Natural killer cell (primary cell): Measurements from ENCODE around the gene ZDHHC11. TPM values are rescaled to one million over a fixed set of nuclear protein-coding genes. Genes with fewer than 3 reads are reported as not detected.

Experiments
- ATAC-seq, 3 donors: fragments of 150-1000 bp in 2 of 3; fragments of 200-7000 bp in 1 of 3; cut with Tn5 transposase; 1 replicate in 1 of 3; 2 replicates in 2 of 3; pipeline ENCODE4 v1.10.0; 2021; ENCODE audit warnings: mild to moderate bottlenecking in 2 of 3, moderate library complexity in 2 of 3
- DNase-seq, 2 donors: peaks; one replicate each; pipeline versions ENCODE4 v3.0.0 to v3.0.0-alpha.2; 2013 to 2021; ENCODE audit warnings: mixed read lengths in 1 of 2
- H3K27ac ChIP-seq: one replicate; pipeline ENCODE4 v1.5.1; 2013; ENCODE audit warnings: mild to moderate bottlenecking, low read length
- H3K27me3 ChIP-seq: one replicate; pipeline ENCODE4 v1.6.1; 2013; ENCODE audit warnings: low read length; ENCODE audit not compliant: control insufficient read depth, insufficient read depth
- H3K36me3 ChIP-seq: one replicate; pipeline ENCODE4 v1.6.1; 2013; ENCODE audit warnings: low read length; ENCODE audit not compliant: control insufficient read depth, insufficient read depth
- H3K4me1 ChIP-seq: one replicate; pipeline ENCODE4 v1.6.1; 2013; ENCODE audit warnings: low read length; ENCODE audit not compliant: control insufficient read depth, insufficient read depth
- H3K4me3 ChIP-seq: one replicate; pipeline ENCODE4 v1.5.1; 2013; ENCODE audit warnings: low read length
- H3K9me3 ChIP-seq: one replicate; pipeline ENCODE4 v1.6.1; 2013; ENCODE audit warnings: low read length; ENCODE audit not compliant: control insufficient read depth, insufficient read depth
- H3K27ac Mint-ChIP-seq, 2 donors: one replicate each; pipeline ENCODE4 v1.8.0; 2022; ENCODE audit warnings: mild to moderate bottlenecking in 2 of 2, mixed read lengths in 2 of 2, moderate library complexity in 1 of 2
- H3K27me3 Mint-ChIP-seq, 2 donors: one replicate each; pipeline ENCODE4 v1.8.0; 2022; ENCODE audit warnings: low read depth in 2 of 2, mixed read lengths in 2 of 2
- H3K36me3 Mint-ChIP-seq: one replicate; pipeline ENCODE4 v1.8.0; 2022; ENCODE audit warnings: mixed read lengths
- H3K4me1 Mint-ChIP-seq, 2 donors: one replicate each; pipeline ENCODE4 v1.8.0; 2022; ENCODE audit warnings: mixed read lengths in 2 of 2
- H3K4me3 Mint-ChIP-seq: one replicate; pipeline ENCODE4 v1.8.0; 2022; ENCODE audit warnings: mild to moderate bottlenecking, moderate library complexity, mixed read lengths
- H3K9me3 Mint-ChIP-seq, 2 donors: one replicate each; pipeline ENCODE4 v1.8.0; 2022; ENCODE audit warnings: mixed read lengths in 2 of 2
- WGBS: methylation state at CpG from one replicate; pipeline ENCODE4 v1.1.7; 2013; ENCODE audit warnings: missing lambda C conversion rate; ENCODE audit not compliant: insufficient coverage; 5-methylcytosine and 5-hydroxymethylcytosine counted together
- intact Hi-C: fragments of 100-400 bp; cut with micrococcal nuclease; formaldehyde crosslinking; loops from one replicate; pipeline ENCODE4 v1.14.2; 2022
- total RNA-seq, 4 donors: library from RNA; stranded (reverse); fragments of 120-200 nt in 1 of 4; gene quantifications; one replicate each; pipeline versions ENCODE4 v1.2.3 to v1.2.4, GENCODE V29; 2013 to 2022
- TF ChIP-seq, protein P1 (sequence below): fragments of 200-600 bp; IDR thresholded peaks from one replicate; pipeline ENCODE4 v1.8.0; 2022; ENCODE audit warnings: antibody characterized with exemption

ZDHHC11 gene
- total RNA-seq, 3 donors from 2014 or later (not counting 1 experiment from before 2014, with no cell fraction given), result 2.2 to 7.0 (median 5.0) TPM

DNA sequence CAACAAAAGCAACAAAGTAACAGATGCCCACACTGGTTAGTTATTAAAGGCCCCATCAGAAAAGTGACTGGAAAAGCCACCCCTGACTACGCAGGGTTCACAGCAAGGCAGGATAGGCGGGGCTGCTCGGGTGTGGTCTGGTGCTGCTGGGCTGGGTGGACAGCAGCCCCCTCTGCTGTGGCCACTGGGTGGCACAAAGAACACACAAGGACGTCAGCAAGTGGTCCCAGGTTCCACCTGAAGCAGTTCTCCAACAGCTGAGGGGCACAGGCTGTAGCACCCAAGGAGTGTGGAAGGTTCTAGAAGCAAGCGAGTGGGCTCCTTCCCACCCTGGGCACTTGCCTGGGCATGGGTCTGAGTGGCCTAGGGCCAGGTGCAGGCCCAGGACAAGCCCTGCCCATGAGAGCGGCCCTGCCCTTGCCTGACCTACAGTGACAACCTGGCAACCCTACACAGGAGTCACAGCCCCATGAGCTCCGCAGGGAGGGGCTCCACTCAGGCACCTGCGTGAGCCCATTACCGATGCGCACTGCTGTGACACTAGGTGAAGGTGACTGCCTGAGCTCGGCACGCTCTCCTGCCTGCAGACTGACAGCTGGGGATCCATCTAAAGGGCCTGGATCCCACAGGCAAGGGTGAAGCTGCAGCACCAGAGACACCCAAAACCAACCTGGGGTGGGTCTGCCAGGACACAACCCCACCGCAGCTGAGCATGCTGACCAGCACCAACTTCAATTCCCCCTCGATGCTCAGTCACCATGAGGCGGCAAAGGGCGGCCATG lies 33.8 kb upstream of the ZDHHC11 start:
- Mint-ChIP-seq H3K36me3 (peaks cover 27% of the 10 kb centered on the region), H3K27me3 (no peaks in the 10 kb centered on the region), H3K27ac (no peak overlapping the region), H3K4me3 (no peak overlapping the region), H3K9me3 (peaks cover 8 to 10% of the 10 kb centered on the region in 2 donors), H3K4me1 (peaks cover 24 to 41% of the 10 kb centered on the region in 2 donors)
- TF ChIP-seq, protein P1, sequence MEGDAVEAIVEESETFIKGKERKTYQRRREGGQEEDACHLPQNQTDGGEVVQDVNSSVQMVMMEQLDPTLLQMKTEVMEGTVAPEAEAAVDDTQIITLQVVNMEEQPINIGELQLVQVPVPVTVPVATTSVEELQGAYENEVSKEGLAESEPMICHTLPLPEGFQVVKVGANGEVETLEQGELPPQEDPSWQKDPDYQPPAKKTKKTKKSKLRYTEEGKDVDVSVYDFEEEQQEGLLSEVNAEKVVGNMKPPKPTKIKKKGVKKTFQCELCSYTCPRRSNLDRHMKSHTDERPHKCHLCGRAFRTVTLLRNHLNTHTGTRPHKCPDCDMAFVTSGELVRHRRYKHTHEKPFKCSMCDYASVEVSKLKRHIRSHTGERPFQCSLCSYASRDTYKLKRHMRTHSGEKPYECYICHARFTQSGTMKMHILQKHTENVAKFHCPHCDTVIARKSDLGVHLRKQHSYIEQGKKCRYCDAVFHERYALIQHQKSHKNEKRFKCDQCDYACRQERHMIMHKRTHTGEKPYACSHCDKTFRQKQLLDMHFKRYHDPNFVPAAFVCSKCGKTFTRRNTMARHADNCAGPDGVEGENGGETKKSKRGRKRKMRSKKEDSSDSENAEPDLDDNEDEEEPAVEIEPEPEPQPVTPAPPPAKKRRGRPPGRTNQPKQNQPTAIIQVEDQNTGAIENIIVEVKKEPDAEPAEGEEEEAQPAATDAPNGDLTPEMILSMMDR, result no peak
- H3K36me3 ChIP-seq, result peaks cover 73% of the 10 kb centered on the region
- no peaks in the 10 kb centered on the region for H3K27me3 ChIP-seq
- peaks cover 7% of the 10 kb centered on the region for H3K4me1 ChIP-seq
- H3K9me3 ChIP-seq, result peaks cover 11% of the 10 kb centered on the region
- ATAC-seq (no peak), DNase-seq (no peak)
- no peak overlapping the region for H3K27ac ChIP-seq
- intact Hi-C loops, result no loop called here
- 94% methylated on average over 16 of the region's 16 CpGs for WGBS
- H3K4me3 ChIP-seq, result no peak overlapping the region

DNA sequence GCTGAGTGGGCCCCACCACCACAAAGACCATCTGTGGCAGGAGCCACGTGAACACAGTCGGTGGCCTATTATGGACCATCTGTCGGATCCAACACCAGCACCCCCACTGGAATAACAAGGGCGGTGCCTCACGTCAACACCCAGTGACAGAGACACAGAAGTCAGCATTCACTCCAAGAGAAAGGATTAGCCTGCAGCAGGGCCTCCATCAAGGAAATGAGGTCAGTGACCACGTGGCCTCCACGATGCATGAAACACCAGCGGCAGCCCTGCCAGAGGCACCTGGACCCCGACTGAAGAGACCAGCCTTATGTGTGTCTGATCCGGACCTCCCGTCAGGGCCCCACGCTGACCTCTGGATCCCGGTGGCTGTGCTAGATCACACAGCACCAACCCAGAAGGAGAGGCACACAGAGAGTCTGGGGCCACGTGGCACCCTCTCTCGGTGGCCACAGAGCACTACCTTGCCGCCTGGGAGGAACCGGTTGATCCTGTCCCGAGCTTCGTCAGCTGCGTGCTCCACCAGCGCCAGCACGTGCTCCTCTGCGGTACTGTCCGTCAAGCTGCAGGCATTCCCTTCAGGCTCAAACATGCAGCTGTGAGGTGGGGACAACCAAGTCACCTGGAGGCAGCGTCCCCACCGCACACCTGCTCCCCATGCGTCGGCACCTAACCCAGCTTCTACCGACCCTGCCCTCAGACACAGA lies 32.8 kb upstream of the ZDHHC11 start:
- H3K27ac Mint-ChIP-seq, result peak overlapping the region; percentile 83 to 93
- peaks cover 11% of the 10 kb centered on the region for H3K9me3 ChIP-seq
- peaks cover 21% of the 10 kb centered on the region for H3K36me3 Mint-ChIP-seq
- no peak for ATAC-seq
- no peak overlapping the region for H3K4me3 ChIP-seq
- H3K27ac ChIP-seq, result no peak overlapping the region
- no peaks in the 10 kb centered on the region for H3K27me3 ChIP-seq
- peaks cover 8 to 10% of the 10 kb centered on the region in 2 donors for H3K9me3 Mint-ChIP-seq
- 98% methylated on average over 29 of the region's 29 CpGs for WGBS
- peaks cover 67% of the 10 kb centered on the region for H3K36me3 ChIP-seq
- no peak for DNase-seq
- peaks cover 7% of the 10 kb centered on the region for H3K4me1 ChIP-seq
- TF ChIP-seq, protein P1, result no peak
- H3K27me3 Mint-ChIP-seq, result no peaks in the 10 kb centered on the region
- H3K4me3 Mint-ChIP-seq, result no peak overlapping the region
- intact Hi-C loops, result no loop called here
- peaks cover 24 to 41% of the 10 kb centered on the region in 2 donors for H3K4me1 Mint-ChIP-seq

DNA sequence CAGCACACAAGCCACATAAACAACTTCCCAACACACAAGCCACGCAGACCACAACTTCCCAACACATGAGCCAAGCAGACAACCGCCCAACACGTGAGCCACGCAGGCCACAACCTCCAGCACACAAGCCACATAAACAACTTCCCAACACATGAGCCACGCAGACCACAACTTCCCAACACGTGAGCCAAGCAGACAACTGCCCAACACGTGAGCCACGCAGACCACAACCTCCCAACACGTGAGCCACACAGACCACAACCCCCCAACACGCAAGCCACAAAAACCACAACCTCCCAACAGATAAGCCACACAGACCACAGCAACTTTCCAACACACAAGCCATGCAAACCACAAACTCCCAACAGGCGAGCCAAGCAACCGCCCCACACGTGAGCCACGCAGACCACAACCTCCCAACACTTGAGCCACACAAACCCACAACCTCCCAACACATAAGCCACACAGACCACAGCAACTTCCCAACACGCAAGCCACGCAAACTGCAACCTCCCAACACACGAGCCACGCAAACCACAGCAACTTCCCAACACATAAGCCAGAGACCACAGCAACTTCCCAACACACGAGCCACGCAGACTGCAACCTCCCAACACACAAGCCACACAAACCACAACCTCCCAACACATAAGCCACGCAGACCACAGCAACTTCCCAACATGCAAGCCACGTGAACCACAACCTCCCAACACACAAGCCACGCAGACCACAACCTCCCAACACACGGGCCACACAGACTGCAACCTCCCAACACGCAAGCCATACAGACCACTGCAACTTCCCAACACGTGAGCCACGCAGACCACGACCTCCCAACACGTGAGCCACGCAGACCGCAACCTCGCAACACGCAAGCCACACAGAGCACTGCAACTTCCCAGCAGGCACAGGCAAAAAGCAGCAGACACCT lies 31.7 kb upstream of the ZDHHC11 start:
- no peaks in the 10 kb centered on the region for H3K27me3 Mint-ChIP-seq
- no peak overlapping the region for H3K4me3 ChIP-seq
- peaks cover 63% of the 10 kb centered on the region for H3K36me3 ChIP-seq
- peak overlapping the region; percentile 76 for H3K4me3 Mint-ChIP-seq
- ATAC-seq (no peak), DNase-seq (peak in 1 of 2 donors; percentile 36)
- peak overlapping the region; percentile 83 to 93 for H3K27ac Mint-ChIP-seq
- H3K36me3 Mint-ChIP-seq, result peaks cover 13% of the 10 kb centered on the region
- H3K9me3 Mint-ChIP-seq, result peaks cover 8 to 10% of the 10 kb centered on the region in 2 donors
- H3K9me3 ChIP-seq, result peaks cover 11% of the 10 kb centered on the region
- H3K27ac ChIP-seq, result no peak overlapping the region
- WGBS, result 62% methylated on average over 33 of the region's 33 CpGs
- TF ChIP-seq, protein P1, result no peak
- peaks cover 7% of the 10 kb centered on the region for H3K4me1 ChIP-seq
- H3K27me3 ChIP-seq, result no peaks in the 10 kb centered on the region
- H3K4me1 Mint-ChIP-seq, result peaks cover 24 to 40% of the 10 kb centered on the region in 2 donors
- intact Hi-C loops, result no loop called here
